NCI-H2107 treated with DMSO at 0.1 percent for 48 hours (cell line): Measurements from ENCODE around the gene TRPM2.
A peak's percentile ranks its signal among the peaks of the same experiment; 100 is the strongest.
"Not testable (repeated sequence)": the region's sequence is repeated elsewhere in the genome, so short reads cannot be mapped to it uniquely, and the experiment has no call there.

Source experiments
- DNase-seq: peaks from one replicate; lab custom pipeline; 2025; ENCODE audit not compliant: unreplicated experiment; lab: John Stamatoyannopoulos, UW

Gene TRPM2

DNA sequence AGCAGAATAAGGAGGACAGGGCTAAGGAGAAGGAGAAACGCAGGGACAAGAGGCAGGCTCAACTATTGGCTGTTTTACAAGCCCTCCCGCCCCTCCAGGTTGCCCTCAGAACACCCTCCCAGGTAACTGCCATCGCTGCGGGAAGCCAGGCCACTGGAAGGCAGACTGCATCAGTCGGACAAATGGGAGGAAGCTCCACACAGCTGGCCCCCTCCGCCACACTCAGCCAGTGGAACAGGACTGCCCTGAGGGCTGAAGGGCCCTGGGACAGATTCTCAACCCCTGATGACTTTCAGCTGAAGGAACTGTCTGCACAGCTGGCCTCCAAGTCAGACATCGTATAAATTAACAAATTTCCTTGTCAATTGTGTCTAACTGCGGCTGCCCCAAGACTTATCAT lies 123.7 kb downstream of the TRPM2 start:
- DNase-seq: no peak

DNA sequence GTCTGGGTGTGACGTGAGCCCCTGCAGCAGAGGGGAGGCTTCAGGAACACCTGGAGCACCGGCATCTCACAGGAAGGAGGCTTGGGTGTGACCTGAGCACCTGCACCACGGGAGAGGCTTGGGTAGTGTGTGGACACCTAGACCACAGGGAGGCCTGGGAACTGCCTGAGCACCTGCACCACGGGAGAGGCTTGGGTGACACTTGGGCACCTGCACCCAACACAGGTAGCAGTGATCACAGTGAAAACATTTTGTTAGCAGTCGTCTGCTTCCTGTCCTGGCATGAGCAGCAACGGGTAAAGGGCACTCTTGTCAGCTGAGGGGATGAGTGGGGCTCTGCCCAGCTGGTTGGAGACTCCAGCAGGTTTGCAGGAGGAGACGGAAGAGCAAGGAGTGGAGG lies 124.3 kb downstream of the TRPM2 start:
- DNase-seq: peak; percentile 84

DNA sequence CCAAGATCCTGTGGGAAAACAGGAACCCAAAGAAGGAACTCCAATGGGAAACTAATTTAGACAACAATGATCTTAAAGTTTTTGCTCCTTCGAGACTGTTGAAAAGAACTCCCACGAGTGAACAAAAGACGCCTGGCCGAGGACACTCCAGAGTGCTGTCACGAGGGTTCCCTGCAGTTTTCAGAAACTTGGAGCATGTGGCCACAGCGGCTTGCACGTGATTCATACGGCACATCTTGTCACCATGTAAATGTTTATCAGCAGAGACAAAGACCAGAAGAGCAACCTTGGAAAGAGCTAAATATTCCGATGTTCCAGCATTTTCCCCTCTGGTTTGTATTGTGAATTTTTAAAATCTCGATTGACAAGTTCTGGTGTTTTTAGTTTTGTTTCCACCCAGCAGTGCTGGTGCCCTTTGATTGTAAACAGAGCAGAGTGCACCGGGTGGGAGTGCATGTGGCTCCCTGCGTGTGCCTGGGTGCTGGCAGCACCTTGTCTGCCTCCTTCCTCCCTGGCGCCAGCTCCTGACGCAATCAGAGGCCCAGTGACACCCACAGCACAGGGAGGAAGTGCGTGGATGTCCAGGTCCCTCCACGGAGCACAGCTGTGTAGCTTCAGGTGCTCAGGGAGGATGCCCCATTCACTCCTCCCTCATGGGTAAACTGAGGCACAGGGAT lies 124.8 kb downstream of the TRPM2 start:
- DNase-seq: no peak

DNA sequence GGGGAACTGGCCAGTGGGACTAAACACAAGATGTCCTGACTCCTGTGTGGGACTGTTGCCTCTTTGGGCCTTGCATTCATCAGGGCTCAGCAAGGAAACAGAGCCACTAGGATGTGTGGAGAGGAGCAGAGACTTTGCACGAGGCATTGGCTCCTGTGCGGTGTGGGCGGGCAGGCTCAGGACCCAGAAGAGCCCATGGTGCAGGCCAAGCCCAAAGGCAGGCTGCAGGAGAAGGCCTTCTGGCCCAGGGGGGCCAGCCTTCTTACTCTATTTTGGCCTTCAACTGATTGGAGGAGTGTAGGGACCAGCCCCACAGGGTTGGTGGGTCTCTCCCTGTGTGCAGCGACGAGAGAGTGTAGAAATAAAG lies 125.4 kb downstream of the TRPM2 start:
- DNase-seq: no peak

DNA sequence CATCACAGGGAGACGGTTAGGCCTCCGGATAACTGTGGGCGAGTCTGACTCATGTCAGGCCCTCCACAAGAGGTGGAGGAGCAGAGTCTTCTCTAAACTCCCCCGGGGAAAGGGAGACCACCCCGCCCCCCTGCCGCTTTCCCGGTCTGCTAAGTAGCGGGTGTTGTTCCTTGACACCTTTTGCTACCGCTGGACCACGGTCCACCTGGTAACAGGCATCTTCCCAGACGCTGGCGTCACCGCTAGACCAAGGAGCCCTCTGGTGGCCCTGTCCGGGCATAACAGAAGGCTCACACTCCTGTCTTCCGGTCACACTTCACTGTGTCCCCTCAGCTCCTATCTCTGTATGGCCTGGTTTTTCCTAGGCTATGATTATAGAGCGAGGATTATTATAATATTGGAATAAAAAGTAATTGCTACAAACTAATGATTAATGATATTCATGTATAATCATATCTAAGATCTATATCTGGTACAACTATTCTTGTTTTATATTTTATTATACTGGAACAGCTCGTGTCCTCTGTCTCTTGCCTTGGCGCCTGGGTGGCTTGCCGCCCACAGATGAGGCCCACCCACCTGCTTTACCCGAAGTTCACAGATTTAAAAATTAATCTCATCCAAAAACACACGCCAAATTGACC lies 126.3 kb downstream of the TRPM2 start:
- DNase-seq: not testable (repeated sequence)

- no peak for DNase-seq
Measured at GRCh38 chr21:44480200-44481053, 127.0 kb downstream of the TRPM2 start.

DNA sequence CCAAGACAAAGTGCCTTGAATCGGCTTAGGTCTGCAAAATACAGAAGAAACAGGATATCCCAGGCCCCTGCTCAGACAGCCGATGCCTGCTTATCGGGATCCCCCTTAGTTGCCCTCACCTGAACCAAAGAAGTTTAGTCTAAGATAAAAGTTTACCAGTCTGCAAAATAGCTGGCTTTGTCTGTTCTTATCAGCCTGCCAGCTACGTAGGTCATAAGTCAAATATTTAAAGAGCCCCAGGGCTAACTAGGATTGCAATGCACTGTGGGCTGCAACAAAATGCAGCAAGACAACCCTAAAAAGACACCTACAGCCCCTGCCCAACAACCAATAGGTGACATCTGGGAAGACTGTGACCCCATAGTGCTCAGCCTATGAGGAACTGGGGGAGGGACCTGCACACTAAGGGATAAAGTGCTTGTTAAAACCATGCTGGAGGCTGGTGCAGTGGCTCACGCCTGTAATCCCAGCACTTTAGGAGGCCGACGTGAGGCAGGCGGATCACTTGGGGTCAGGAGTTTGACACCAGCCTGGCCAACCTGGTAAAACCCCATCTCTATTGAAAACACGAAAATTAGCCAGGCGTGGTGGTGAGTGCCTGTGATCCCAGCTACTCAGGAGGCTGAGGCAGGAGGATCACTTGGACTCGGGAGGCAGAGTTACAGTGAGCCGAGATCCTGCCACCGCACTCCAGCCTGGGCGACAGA lies 129.3 kb downstream of the TRPM2 start:
- DNase-seq: no peak

DNA sequence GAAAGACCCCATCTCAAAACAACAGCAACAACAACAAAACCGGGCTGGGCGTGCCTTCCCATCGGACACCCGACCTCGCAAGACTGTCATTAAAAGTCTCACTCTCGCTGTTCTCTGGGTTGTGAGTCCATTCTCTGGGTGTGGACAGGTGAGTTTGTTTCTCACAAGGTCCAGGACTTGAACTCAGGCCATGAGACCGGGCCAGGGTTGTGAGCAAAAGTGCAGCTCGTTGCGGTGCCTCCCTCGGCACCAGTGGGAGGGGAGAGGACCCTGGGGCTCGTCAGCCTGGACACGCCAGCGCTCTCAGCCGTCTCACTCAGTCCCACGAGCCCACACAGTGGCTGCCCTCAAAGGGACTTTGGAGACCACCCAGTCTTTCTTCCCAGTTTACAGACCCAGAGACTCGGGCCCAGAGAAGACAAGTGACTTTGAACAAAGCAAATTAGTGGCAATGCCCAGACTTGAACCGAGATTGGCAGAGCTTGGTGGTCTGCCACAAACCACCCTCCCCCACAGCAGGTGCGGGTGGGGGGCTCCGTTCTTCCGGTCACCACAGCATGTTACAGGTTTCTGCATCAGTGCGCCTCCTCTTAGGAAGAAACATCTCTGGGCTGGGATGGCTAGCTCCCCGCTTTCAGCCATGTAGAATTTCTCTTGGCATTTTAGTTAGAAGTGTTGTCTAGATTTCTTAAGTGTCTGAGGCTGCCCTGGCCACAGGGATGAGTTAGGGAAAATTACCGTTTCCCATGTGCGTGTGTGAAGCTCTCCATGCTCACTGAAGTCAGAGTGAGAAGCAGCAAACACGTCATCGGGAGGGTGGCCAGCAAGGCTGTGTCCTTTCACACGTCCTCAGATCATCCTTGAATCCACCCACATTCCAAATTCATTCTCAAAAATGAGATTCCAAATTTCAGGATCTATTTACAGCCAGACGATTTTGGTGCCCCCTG lies 130.1 kb downstream of the TRPM2 start:
- DNase-seq: no peak

DNA sequence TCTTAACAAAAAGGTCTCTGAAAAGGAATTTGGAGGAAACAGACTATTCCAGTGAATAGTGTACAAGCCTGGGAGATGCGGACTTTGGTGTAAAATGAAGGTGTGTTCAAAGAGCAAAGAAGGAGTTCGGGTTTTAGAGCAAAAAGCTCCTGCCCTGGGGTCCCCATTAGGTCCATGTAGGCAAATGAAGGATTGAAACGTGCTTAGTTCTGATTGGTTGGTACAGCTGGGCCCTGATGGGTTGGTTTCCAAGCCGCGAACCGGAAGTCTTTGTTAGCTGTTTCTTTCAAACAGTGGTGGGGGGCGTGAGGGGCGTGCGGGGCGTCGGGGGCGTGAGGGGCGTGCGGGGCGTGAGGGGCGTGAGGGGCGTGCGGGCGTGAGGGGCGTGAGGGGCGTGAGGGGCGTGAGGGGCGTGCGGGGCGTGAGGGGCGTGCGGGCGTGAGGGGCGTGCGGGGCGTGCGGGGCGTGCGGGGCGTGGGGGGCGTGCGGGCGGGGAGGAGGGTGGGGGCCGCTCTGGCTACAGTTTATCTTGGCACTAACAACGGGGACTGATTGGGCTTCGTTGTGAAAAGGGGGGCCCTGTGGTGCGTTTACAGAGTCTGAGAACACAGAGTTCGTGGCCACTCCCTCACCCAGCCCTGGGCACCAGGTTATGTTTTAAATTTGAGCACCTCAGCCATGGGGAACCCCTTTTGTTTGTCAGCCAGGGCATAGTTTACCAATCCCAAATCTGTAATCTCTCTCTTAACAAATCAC lies 131.3 kb downstream of the TRPM2 start:
- no peak for DNase-seq

GRCh38 chr21:44485254-44485793 lies 131.9 kb downstream of the TRPM2 start:
- DNase-seq: no peak

DNA sequence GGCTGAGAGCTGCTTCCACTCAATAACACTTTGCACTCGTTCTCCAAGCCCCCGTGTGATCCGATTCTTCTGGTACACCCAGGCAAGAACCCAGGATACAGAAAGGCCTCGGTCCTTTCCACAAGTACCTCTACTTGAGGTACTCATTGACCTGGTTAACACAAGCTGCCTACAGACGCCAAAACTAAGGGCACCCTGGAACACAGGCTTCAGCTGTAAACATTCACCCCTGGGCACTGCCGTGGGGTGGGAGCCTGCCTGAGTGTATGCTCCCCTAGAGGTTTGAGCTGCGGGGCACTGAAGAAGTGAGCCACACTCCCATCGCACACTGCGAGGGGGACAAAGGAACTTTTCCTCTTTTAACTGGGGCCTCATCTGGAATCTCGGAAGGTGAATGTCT lies 132.4 kb downstream of the TRPM2 start:
- DNase-seq: no peak

DNA sequence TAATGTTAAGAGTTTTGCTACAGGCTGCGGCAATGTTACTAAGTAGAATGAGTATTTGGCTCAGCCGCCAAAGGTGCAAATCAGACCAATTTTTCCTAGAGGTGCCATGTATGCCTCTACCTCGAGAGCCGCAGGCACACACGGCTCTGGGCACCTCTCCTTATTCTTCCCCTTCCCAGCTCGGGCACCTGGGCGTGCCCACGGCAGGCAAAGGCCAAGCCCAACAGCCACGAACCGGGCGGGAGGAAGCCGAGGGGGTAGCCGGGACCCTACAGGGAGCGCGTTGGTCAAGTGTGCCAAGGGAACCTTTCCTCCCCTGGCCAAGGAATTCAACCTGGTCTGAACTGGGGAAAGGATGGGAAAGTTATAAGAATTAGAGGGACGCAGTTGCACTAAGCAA lies 132.9 kb downstream of the TRPM2 start:
- DNase-seq: no peak

- DNase-seq: no peak
Measured at GRCh38 chr21:44487831-44488230, 134.4 kb downstream of the TRPM2 start.

DNA sequence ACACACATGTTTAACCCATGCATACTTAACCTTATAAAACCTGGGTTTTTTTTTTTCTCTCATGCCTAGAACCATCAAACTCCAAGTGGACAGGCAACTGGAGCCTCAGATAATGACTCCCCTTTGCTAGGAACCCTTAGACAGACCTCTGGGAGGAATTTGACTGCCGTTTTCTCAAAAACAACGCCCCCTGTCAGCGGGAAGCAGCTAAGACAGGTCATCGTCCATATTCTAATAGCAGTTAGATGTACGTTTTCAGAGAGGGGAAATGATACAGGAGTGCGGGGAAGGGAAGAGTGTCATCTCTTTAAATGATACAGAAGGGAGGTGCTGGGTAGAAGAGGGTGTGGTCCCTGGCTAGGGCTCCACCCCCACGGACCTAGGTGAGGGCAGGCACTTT lies 136.5 kb downstream of the TRPM2 start:
- no peak for DNase-seq

DNA sequence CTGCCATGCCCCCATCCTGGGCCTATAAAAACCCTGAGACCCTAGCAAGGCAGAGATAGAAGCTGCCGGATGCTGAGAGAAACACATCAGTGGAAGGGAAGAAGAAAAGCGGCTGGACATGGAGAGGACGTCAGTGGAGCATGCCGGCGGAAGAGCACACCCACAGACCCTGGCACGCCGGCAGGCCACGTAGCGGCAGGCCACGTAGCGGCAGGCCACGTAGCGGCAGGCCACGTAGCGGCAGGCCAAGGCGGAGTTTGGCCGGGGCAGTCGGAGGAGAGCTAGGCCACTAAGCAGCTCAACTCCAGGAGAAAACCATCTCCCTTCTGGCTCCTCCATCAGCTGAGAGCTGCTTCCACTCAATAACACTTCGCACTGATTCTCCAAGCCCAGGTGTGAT lies 137.0 kb downstream of the TRPM2 start:
- DNase-seq: no peak

- DNase-seq: no peak
Measured at GRCh38 chr21:44490816-44491215, 137.4 kb downstream of the TRPM2 start.
